GM18951 (cell line): ENCODE results near the gene PTPN1.

Source experiments
- POLR2A ChIP-seq: IDR thresholded peaks from 4 replicates; pipeline ENCODE4 v1.6.1; 2011; ENCODE audit warnings: mild to moderate bottlenecking; ENCODE audit not compliant: insufficient read length, insufficient read depth; ENCODE audit errors: extremely low read depth
- in situ Hi-C: fragments of 300-500 bp; cut with MboI; formaldehyde crosslinking; loops from one replicate; pipeline ENCODE4 v1.12.0; 2022; ENCODE audit warnings: low sequenced_read_pairs, mixed read lengths, inconsistent platforms; ENCODE audit not compliant: unreplicated experiment

PTPN1 gene

GRCh38 chr20:50552979-50553378 lies 42.8 kb downstream of the PTPN1 start:
- no peak for TF ChIP-seq POLR2A
- in situ Hi-C loops: loop anchor here (5.0 kb wide), 1 partner anchor 41 kb away; the partner anchor contains the start of gene PTPN1

GRCh38 chr20:50554694-50555579 lies 44.8 kb downstream of the PTPN1 start:
- TF ChIP-seq POLR2A: no peak
- in situ Hi-C loops: loop anchor here (5.0 kb wide), 1 partner anchor 43 kb away; the partner anchor contains the start of gene PTPN1

- in situ Hi-C loops: no loop called here
- TF ChIP-seq POLR2A: no peak
Measured at GRCh38 chr20:50555662-50556061, 45.5 kb downstream of the PTPN1 start.

- in situ Hi-C loops: no loop called here
- no peak for TF ChIP-seq POLR2A
Measured at GRCh38 chr20:50557549-50558134, 47.5 kb downstream of the PTPN1 start.

GRCh38 chr20:50558483-50558925 lies 48.3 kb downstream of the PTPN1 start:
- in situ Hi-C loops: no loop called here
- no peak for TF ChIP-seq POLR2A

GRCh38 chr20:50559149-50559548 lies 49.0 kb downstream of the PTPN1 start:
- in situ Hi-C loops: no loop called here
- no peak for TF ChIP-seq POLR2A

- in situ Hi-C loops: no loop called here
Measured at GRCh38 chr20:50559856-50560638, 49.9 kb downstream of the PTPN1 start.

GRCh38 chr20:50560867-50561266 lies 50.7 kb downstream of the PTPN1 start:
- in situ Hi-C loops: no loop called here
- no peak for TF ChIP-seq POLR2A

More at GRCh38 chr20:50559856-50560638, 49.9 kb downstream of the PTPN1 start:
- TF ChIP-seq POLR2A: no peak

GRCh38 chr20:50561379-50562078 lies 51.3 kb downstream of the PTPN1 start:
- TF ChIP-seq POLR2A: no peak
- in situ Hi-C loops: no loop called here

- in situ Hi-C loops: no loop called here
- no peak for TF ChIP-seq POLR2A
Measured at GRCh38 chr20:50562262-50562701, 52.1 kb downstream of the PTPN1 start.

- in situ Hi-C loops: no loop called here
- no peak for TF ChIP-seq POLR2A
Measured at GRCh38 chr20:50563133-50563944, 53.2 kb downstream of the PTPN1 start.

- TF ChIP-seq POLR2A: no peak
- in situ Hi-C loops: no loop called here
Measured at GRCh38 chr20:50565383-50565782, 55.2 kb downstream of the PTPN1 start.
